BE2C (cell line): ENCODE measurements around the gene PRAMEF18. TPM values are rescaled to one million over a fixed set of nuclear protein-coding genes. Genes with fewer than 3 reads are reported as not detected.
"Not testable (repeated sequence)": the region's sequence is repeated elsewhere in the genome, so short reads cannot be mapped to it uniquely, and the experiment has no call there.

Experiments
- DNase-seq: peaks from one replicate; pipeline ENCODE4 v3.0.0-alpha.2; 2020
- H3K27me3 ChIP-seq: fragments of 250-450 bp; sonication (Bioruptor Pico); 2 replicates; pipeline ENCODE4 v1.5.1; 2020; ENCODE audit warnings: mild to moderate bottlenecking
- H3K36me3 ChIP-seq: fragments of 250-450 bp; sonication (Bioruptor Pico); 2 replicates; pipeline ENCODE4 v1.5.1; 2020; ENCODE audit warnings: mild to moderate bottlenecking
- H3K4me1 ChIP-seq: fragments of 250-450 bp; sonication (Bioruptor Pico); 2 replicates; pipeline ENCODE4 v1.5.1; 2020
- H3K4me3 ChIP-seq: 2 replicates; pipeline ENCODE4 v1.5.1; 2011; ENCODE audit warnings: low read depth, low read length
- H3K9me3 ChIP-seq: fragments of 250-450 bp; sonication (Bioruptor Pico); 2 replicates; pipeline ENCODE4 v1.5.1; 2020
- polyA plus RNA-seq: library from polyadenylated mRNA; unstranded; fragments of >200 nt; gene quantifications from one replicate; pipeline ENCODE4 v1.2.1, GENCODE V29; 2012; ENCODE audit warnings: low read depth, missing spikeins; ENCODE audit not compliant: insufficient read length, insufficient read depth

Gene PRAMEF18, protein sequence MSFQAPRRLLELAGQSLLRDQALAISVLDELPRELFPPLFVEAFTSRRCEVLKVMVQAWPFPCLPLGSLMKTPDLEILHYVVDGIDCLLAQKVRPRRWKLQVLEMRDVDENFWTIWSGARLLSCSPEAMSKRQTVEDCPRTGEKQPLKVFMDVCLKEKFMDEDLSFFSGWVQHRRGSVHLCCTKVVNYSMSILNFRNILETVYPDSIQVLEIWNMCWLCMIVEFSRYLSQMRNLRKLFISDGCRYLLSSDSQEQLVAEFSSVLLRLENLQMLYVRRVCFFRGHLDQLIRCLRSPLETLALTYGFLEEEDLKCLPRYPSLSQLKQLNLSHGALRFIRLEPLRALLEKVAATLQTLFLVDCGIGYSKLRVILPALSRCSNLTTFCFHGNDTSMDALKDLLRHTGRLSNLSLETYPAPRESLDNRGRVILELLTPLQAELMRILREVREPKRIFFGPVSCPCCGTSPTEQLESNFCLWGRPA
- polyA plus RNA-seq, result not detected

GRCh38 chr1:13225675-13226204 lies at the start of gene PRAMEF18:
Gene PRAMEF18, minus strand, starts transcription at chr1:13226154. Its CDS starts 48 bp downstream, at chr1:13226106.
- not testable (repeated sequence) for H3K9me3 ChIP-seq, DNase-seq, H3K36me3 ChIP-seq, H3K4me1 ChIP-seq, H3K27me3 ChIP-seq, H3K4me3 ChIP-seq

- H3K4me1 ChIP-seq, H3K36me3 ChIP-seq, DNase-seq, H3K27me3 ChIP-seq, H3K9me3 ChIP-seq, H3K4me3 ChIP-seq: not testable (repeated sequence)
Observed at GRCh38 chr1:13265124-13265523, 39.2 kb upstream of the PRAMEF18 start.

GRCh38 chr1:13253898-13254297 lies 27.9 kb upstream of the PRAMEF18 start, which contains the start of gene PRAMEF5:
Gene PRAMEF5, plus strand, starts transcription at chr1:13254198. Its CDS starts 5,071 bp downstream, at chr1:13259269.
- DNase-seq, H3K4me1 ChIP-seq, H3K9me3 ChIP-seq, H3K36me3 ChIP-seq, H3K4me3 ChIP-seq, H3K27me3 ChIP-seq: not testable (repeated sequence)

DNA sequence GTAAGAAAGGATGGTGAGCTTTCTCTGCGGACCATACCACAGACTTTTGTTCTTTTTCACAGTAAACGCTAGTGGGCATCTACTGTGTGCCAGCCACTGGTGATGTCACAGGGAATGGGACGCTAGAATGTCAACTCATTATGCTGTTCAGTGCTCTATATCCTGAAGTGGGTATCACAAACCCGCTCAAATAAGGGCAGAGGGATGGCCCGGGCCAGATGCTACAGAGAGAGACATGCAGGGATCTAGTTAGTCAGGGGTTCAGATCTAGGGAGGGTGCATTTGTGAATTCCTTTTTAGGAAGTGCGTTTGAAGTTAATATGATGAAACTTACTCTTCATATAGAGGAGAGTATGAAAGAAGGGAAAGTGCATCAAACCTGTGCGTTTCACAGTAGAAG lies 21.2 kb upstream of the PRAMEF18 start:
- H3K4me3 ChIP-seq, DNase-seq, H3K9me3 ChIP-seq, H3K4me1 ChIP-seq, H3K36me3 ChIP-seq, H3K27me3 ChIP-seq: not testable (repeated sequence)

- not testable (repeated sequence) for H3K9me3 ChIP-seq, H3K4me1 ChIP-seq, DNase-seq, H3K27me3 ChIP-seq, H3K4me3 ChIP-seq, H3K36me3 ChIP-seq
Observed at GRCh38 chr1:13246554-13246871, 20.6 kb upstream of the PRAMEF18 start.

GRCh38 chr1:13245841-13246553 lies 20.0 kb upstream of the PRAMEF18 start:
- not testable (repeated sequence) for H3K4me3 ChIP-seq, H3K9me3 ChIP-seq, H3K27me3 ChIP-seq, H3K4me1 ChIP-seq, H3K36me3 ChIP-seq, DNase-seq

GRCh38 chr1:13243536-13244263 lies 17.7 kb upstream of the PRAMEF18 start:
- not testable (repeated sequence) for H3K36me3 ChIP-seq, H3K4me3 ChIP-seq, H3K27me3 ChIP-seq, H3K9me3 ChIP-seq, DNase-seq, H3K4me1 ChIP-seq

DNA sequence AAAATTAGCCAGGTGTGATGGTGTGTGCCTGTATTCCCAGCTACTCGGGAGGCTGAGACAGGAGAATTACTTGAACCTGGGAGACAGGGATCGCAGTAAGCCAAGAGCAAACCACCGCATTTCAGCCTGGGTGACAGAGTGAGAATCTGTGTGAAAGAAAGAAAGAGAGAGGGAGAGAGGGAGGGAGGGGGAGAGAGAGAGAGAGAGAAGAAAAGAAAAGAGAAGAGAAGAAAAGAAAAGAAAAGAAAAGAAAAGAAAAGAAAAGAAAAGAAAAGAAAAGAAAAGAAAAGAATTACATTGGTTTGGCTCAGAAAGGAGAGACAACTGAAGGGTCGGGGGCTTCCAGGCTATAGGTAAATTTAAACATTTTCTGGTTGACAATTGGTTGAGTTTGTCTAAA lies 13.7 kb upstream of the PRAMEF18 start:
- not testable (repeated sequence) for H3K4me3 ChIP-seq, H3K27me3 ChIP-seq, H3K36me3 ChIP-seq, H3K4me1 ChIP-seq, DNase-seq, H3K9me3 ChIP-seq

DNA sequence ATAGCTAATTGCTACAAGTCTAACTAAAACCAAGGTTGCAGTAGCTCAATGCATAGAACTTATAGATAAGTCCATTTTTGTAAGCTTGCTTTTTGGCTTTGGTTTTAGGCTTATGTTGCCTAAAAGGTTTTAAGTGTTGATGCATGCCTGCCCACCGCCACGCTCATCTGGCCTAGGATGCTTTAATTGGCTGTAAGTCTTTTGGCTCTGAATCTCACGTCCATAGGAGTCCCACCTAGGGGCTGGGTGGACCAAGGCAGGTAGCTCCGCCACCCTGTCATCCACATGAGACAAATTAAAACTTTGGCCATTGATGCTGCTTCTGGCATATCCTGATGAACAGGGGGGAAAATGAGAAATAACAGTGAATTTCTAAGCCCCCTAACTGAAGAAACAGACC lies 11.6 kb upstream of the PRAMEF18 start:
- not testable (repeated sequence) for DNase-seq, H3K4me3 ChIP-seq, H3K36me3 ChIP-seq, H3K4me1 ChIP-seq, H3K27me3 ChIP-seq, H3K9me3 ChIP-seq

- not testable (repeated sequence) for H3K36me3 ChIP-seq, H3K4me1 ChIP-seq, H3K27me3 ChIP-seq, H3K4me3 ChIP-seq, H3K9me3 ChIP-seq, DNase-seq
Observed at GRCh38 chr1:13234057-13234456, 8.1 kb upstream of the PRAMEF18 start.

GRCh38 chr1:13232056-13232455 lies 6.1 kb upstream of the PRAMEF18 start:
- not testable (repeated sequence) for H3K9me3 ChIP-seq, DNase-seq, H3K36me3 ChIP-seq, H3K27me3 ChIP-seq, H3K4me3 ChIP-seq, H3K4me1 ChIP-seq

DNA sequence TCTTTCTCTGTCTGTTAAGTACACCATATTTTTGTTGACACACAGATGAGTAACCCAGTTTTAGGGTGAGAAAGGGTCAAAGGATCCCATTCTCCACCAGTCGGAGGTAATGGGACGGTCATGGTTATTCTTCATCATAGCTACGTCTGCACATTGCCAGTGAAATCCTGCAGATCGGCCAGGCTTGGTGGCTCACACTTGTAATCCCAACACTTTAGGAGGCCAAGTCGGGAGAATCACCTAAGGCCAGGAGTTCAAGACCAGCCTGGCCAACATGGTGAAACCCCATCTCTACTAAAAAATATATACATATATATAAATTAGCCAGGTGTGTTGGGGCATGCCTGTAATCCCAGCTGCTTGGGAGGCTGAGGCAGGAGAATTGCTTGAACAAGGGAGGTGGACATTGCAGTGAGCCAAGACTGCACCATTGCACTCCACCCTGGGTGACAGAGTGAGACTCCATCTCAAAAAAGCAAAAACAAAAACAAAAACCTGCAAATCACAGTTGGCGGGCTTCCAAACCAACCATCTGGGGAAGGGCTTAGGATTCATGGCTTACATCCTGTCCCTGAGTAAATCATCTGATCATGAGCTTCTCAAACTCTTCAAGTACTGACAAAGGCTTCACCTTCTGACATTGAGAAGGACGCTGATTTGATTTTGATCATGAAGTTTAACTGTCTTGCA lies 5.3 kb upstream of the PRAMEF18 start:
- H3K4me1 ChIP-seq, DNase-seq, H3K9me3 ChIP-seq, H3K36me3 ChIP-seq, H3K27me3 ChIP-seq, H3K4me3 ChIP-seq: not testable (repeated sequence)

DNA sequence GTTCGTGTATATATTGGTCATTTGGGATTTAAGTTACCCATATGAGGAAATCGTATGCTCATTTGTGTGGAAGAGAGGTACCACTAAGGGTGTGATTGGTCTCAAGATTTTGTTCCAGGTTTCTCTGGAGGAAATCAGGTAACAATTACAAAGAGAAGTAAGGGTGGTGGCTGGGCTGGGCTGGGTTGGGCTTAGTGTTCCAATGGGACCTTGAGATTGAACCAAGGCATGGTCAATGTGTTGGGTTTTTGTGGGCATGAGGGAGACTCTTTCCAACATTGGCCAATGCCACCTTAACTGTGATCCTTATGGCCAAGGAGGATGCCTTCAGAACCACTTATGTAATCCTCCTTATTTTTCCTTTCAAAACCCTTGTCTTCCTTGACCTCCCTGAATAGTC lies 4.6 kb upstream of the PRAMEF18 start:
- DNase-seq, H3K4me1 ChIP-seq, H3K9me3 ChIP-seq: not testable (repeated sequence)

DNA sequence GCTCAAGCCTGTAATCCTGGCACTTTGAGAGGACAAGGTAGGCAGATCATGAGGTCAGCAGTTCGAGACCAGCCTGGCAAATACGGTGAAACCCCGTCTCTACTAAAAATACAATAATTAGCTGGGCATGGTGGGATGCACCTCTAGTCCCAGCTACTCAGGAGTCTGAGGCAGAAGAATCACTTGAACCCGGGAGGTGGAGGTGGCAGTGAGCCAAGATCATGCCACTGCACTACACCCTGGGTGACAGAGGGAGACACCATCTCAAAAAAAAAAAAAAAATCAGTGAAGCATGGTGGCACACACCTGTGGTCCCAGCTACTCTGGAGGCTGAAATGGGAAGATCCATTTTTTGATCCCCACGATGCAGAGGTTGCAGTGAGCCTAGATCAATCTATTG lies 4.1 kb upstream of the PRAMEF18 start:
- H3K9me3 ChIP-seq, H3K36me3 ChIP-seq, H3K27me3 ChIP-seq, H3K4me1 ChIP-seq, H3K4me3 ChIP-seq, DNase-seq: not testable (repeated sequence)

More for the DNA sequence above, 4.6 kb upstream of the PRAMEF18 start:
- not testable (repeated sequence) for H3K4me3 ChIP-seq, H3K27me3 ChIP-seq, H3K36me3 ChIP-seq
